ENCODE results near the gene CHCHD5. TPM values are rescaled to one million over a fixed set of nuclear protein-coding genes. Genes with fewer than 3 reads are reported as not detected.
A peak's percentile ranks its signal among the peaks of the same experiment; 100 is the strongest.

Gene CHCHD5
- polyA plus RNA-seq, 3 donors: 37.1 to 77.3 (median 56.2) TPM

DNA sequence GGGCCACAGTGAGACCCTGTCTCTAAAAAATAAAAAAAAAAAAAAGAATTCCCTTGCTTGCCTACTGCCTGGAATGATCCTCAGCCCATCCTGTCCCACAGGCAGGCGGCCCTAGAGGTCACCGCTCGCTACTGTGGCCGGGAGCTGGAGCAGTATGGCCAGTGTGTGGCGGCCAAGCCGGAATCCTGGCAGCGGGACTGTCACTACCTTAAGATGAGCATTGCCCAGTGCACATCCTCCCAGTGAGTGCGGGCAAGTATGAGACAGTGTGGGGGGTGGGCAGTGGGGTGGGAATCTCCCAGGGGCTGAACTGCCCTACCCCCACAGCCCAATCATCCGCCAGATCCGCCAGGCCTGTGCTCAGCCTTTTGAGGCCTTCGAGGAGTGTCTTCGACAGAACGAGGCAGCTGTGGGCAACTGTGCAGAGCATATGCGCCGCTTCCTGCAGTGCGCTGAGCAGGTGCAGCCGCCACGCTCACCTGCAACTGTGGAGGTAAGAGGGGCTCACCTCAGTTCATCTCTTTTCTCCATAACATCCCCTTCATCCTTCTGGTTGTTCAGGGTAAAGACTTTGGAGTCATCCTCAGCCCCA, 1.6 kb downstream of the CHCHD5 start:
- Mint-ChIP-seq H3K9me3 (peaks cover 0 to 5% (median 0%) of the 10 kb centered on the region in 7 donors), H3K27me3 (ENCODE audit: low read depth in 3 of 3) (peaks cover 0 to 3% (median 0%) of the 10 kb centered on the region in 3 donors), H3K4me1 (peaks cover 41% of the 10 kb centered on the region), H3K36me3 (peaks cover 37 to 46% of the 10 kb centered on the region in 2 donors), H3K4me3 (no peak overlapping the region), H3K27ac (peak overlapping the region in 3 of 7 donors; percentile 41 to 75 (median 46))
- H3K9me3 ChIP-seq (replicated peaks in 1 of 2; ENCODE audit: control insufficient read depth in 1 of 2, insufficient read depth in 1 of 2, low read length in 2 of 2): no peaks in the 10 kb centered on the region
- 99% methylated on average over 7 of the region's 18 CpGs for WGBS (ENCODE audit: insufficient coverage)
- peaks cover 11% of the 10 kb centered on the region for H3K79me2 ChIP-seq (ENCODE audit: insufficient read depth, low read length)
- no peaks in the 10 kb centered on the region for H3K27me3 ChIP-seq (ENCODE audit: control insufficient read depth in 2 of 2, insufficient read depth in 2 of 2, low read length in 2 of 2)
- no peaks in the 10 kb centered on the region for H4K20me1 ChIP-seq (ENCODE audit: insufficient read depth, low read length)
- peaks cover 24 to 27% of the 10 kb centered on the region in 2 donors for H3K4me1 ChIP-seq (ENCODE audit: control insufficient read depth in 1 of 2, insufficient read depth in 2 of 2, low read length in 2 of 2)
- no peak overlapping the region for H2AFZ ChIP-seq (ENCODE audit: insufficient read depth, low read depth, low read length, poor library complexity, severe bottlenecking)
- no peak overlapping the region for H3K4me2 ChIP-seq (replicated peaks; ENCODE audit: extremely low read depth, low read length, poor library complexity, severe bottlenecking)
- TF ChIP-seq, protein P1, sequence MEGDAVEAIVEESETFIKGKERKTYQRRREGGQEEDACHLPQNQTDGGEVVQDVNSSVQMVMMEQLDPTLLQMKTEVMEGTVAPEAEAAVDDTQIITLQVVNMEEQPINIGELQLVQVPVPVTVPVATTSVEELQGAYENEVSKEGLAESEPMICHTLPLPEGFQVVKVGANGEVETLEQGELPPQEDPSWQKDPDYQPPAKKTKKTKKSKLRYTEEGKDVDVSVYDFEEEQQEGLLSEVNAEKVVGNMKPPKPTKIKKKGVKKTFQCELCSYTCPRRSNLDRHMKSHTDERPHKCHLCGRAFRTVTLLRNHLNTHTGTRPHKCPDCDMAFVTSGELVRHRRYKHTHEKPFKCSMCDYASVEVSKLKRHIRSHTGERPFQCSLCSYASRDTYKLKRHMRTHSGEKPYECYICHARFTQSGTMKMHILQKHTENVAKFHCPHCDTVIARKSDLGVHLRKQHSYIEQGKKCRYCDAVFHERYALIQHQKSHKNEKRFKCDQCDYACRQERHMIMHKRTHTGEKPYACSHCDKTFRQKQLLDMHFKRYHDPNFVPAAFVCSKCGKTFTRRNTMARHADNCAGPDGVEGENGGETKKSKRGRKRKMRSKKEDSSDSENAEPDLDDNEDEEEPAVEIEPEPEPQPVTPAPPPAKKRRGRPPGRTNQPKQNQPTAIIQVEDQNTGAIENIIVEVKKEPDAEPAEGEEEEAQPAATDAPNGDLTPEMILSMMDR (IDR thresholded peaks at IDR 0.05): no peak
- H3K4me3 ChIP-seq (replicated peaks in 1 of 3; ENCODE audit: low read depth in 2 of 3, low read length in 3 of 3): no peak overlapping the region
- H3K27ac ChIP-seq (ENCODE audit: low read depth in 1 of 2, low read length in 2 of 2): no peak overlapping the region
- DNase-seq: no peak
- peaks cover 7 to 41% of the 10 kb centered on the region in 2 donors for H3K36me3 ChIP-seq (replicated peaks in 1 of 2; ENCODE audit: control insufficient read depth in 1 of 2, insufficient read depth in 2 of 2, low read length in 2 of 2)
- intact Hi-C loops (cut with micrococcal nuclease): loop anchor here in 1 of 2 donors (2.0 kb wide), 1 partner anchor 43 kb away; the partner anchor contains the start of gene POLR1B
- H3K9ac ChIP-seq (ENCODE audit: insufficient read depth, low read length, poor library complexity, severe bottlenecking): no peak overlapping the region

DNA sequence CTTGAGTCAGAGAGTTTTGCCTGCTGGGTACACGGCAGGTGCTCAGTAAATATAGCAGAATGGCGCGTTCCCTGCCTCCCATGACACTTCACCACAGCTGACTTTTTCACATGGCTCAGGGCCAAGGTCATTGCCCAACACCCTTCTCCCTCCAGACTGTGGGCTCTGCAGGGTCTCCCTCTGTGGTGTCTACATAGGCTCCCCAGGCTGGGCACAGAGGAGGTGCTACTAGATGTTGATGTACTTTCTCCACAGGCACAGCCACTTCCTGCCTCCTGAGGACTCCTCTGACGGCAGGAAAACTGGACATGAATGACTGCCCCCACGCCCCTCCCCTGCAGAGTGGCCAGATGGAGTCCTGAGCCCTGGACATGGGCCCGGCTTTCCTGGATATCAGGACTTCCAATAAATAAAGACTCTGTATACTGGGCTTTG, 4.2 kb downstream of the CHCHD5 start:
- Histone ChIP-seq H3K9ac (ENCODE audit: insufficient read depth, low read length, poor library complexity, severe bottlenecking) (no peak overlapping the region), H3K79me2 (ENCODE audit: insufficient read depth, low read length) (peaks cover 11% of the 10 kb centered on the region), H3K27ac (ENCODE audit: low read depth in 1 of 2, low read length in 2 of 2) (no peak overlapping the region), H4K20me1 (ENCODE audit: insufficient read depth, low read length) (no peaks in the 10 kb centered on the region), H3K4me2 (replicated peaks; ENCODE audit: extremely low read depth, low read length, poor library complexity, severe bottlenecking) (no peak overlapping the region), H2AFZ (ENCODE audit: insufficient read depth, low read depth, low read length, poor library complexity, severe bottlenecking) (no peak overlapping the region), H3K4me1 (ENCODE audit: control insufficient read depth in 1 of 2, insufficient read depth in 2 of 2, low read length in 2 of 2) (peaks cover 14 to 18% of the 10 kb centered on the region in 2 donors), H3K9me3 (replicated peaks in 1 of 2; ENCODE audit: control insufficient read depth in 1 of 2, insufficient read depth in 1 of 2, low read length in 2 of 2) (no peaks in the 10 kb centered on the region), H3K36me3 (replicated peaks in 1 of 2; ENCODE audit: control insufficient read depth in 1 of 2, insufficient read depth in 2 of 2, low read length in 2 of 2) (peaks cover 7 to 42% of the 10 kb centered on the region in 2 donors), H3K4me3 (replicated peaks in 1 of 3; ENCODE audit: low read depth in 2 of 3, low read length in 3 of 3) (no peak overlapping the region), H3K27me3 (ENCODE audit: control insufficient read depth in 2 of 2, insufficient read depth in 2 of 2, low read length in 2 of 2) (no peaks in the 10 kb centered on the region)
- peaks cover 40 to 52% of the 10 kb centered on the region in 2 donors for H3K36me3 Mint-ChIP-seq
- H3K9me3 Mint-ChIP-seq: peaks cover 0 to 4% (median 0%) of the 10 kb centered on the region in 7 donors
- H3K4me1 Mint-ChIP-seq: peaks cover 30% of the 10 kb centered on the region
- TF ChIP-seq, protein P1 (IDR thresholded peaks at IDR 0.05): no peak
- DNase-seq: no peak
- H3K27ac Mint-ChIP-seq: peak overlapping the region in 1 of 7 donors; percentile 6
- WGBS (ENCODE audit: insufficient coverage): 24% methylated on average over 5 of the region's 6 CpGs
- no peak overlapping the region for H3K4me3 Mint-ChIP-seq
- intact Hi-C loops (cut with micrococcal nuclease): no loop called here
- H3K27me3 Mint-ChIP-seq (ENCODE audit: low read depth in 3 of 3): peaks cover 0 to 4% (median 0%) of the 10 kb centered on the region in 3 donors

Measured in CD14-positive monocyte (primary cell).